GM12892 (cell line): ENCODE measurements around the gene CDKN2AIP.

ENCODE experiments used
- POLR2A ChIP-seq: IDR thresholded peaks from 2 replicates; pipeline ENCODE4 v1.6.1; 2011; ENCODE audit warnings: low read depth, low read length, control low read depth
- POLR2AphosphoS5 ChIP-seq: IDR thresholded peaks from 2 replicates; pipeline ENCODE4 v1.6.1; 2011; ENCODE audit warnings: low read depth, low read length, control low read depth
- TAF1 ChIP-seq: IDR thresholded peaks from 2 replicates; pipeline ENCODE4 v1.6.1; 2011; ENCODE audit warnings: low read depth, mild to moderate bottlenecking, control low read depth, low read length, borderline replicate concordance

GRCh38 chr4:183409483-183409882 lies 35.0 kb upstream of the CDKN2AIP start:
- TF ChIP-seq POLR2A, result no peak
- no peak for TF ChIP-seq TAF1
- no peak for TF ChIP-seq POLR2AphosphoS5
